CD4-positive, alpha-beta T cell (primary cell): Measurements from ENCODE around the gene MID1IP1. TPM values are rescaled to one million over a fixed set of nuclear protein-coding genes. Genes with fewer than 3 reads are reported as not detected.

Experiments used
- ATAC-seq: fragments of 200-7000 bp; cut with Tn5 transposase; one replicate; pipeline ENCODE4 v1.10.0; 2022; ENCODE audit warnings: mild to moderate bottlenecking; ENCODE audit not compliant: poor library complexity
- CTCF ChIA-PET: fragments of 350-600 bp; sonication (Branson Sonifier 250); formaldehyde crosslinking; loops from one replicate; lab custom pipeline; 2021; ENCODE audit warnings: antibody characterized with exemption, inconsistent platforms; lab: Charles Lee
- POLR2A ChIA-PET: fragments of 350-600 bp; sonication (Branson Sonifier 250); formaldehyde crosslinking; loops from one replicate; lab custom pipeline; 2021; ENCODE audit warnings: antibody characterized with exemption, inconsistent platforms; lab: Charles Lee
- DNase-seq, 14 experiments: peaks; one replicate each; pipeline ENCODE4 v3.0.0-alpha.2; 2013 to 2020; ENCODE audit warnings: mixed read lengths in 2 of 14
- H3K27ac ChIP-seq, 2 donors: one replicate each; pipeline versions ENCODE4 v1.5.1 to v1.7.0; 2013; ENCODE audit warnings: low read length in 2 of 2, low read depth in 1 of 2, mild to moderate bottlenecking in 1 of 2
- H3K27me3 ChIP-seq, 2 experiments: 1 replicate in 1 of 2; 2 replicates in 1 of 2; pipeline versions ENCODE4 v1.6.1 to v1.7.0; 2013; ENCODE audit warnings: low read length in 2 of 2, control low read depth in 1 of 2, mild to moderate bottlenecking in 1 of 2, moderate library complexity in 1 of 2; ENCODE audit not compliant: insufficient read depth in 2 of 2, control insufficient read depth in 1 of 2
- H3K36me3 ChIP-seq: one replicate; pipeline ENCODE4 v1.6.1; 2013; ENCODE audit warnings: low read length, control low read depth; ENCODE audit not compliant: insufficient read depth
- H3K4me1 ChIP-seq: one replicate; pipeline ENCODE4 v1.6.1; 2013; ENCODE audit warnings: low read length, control low read depth; ENCODE audit not compliant: insufficient read depth
- H3K4me3 ChIP-seq: one replicate; pipeline ENCODE4 v1.5.1; 2013; ENCODE audit warnings: mild to moderate bottlenecking, low read length, moderate library complexity
- H3K9me3 ChIP-seq, 2 experiments: 1 replicate in 1 of 2; 2 replicates in 1 of 2; pipeline versions ENCODE4 v1.6.1 to v1.7.0; 2013; ENCODE audit warnings: low read length in 2 of 2, mild to moderate bottlenecking in 2 of 2, control low read depth in 1 of 2, moderate library complexity in 1 of 2; ENCODE audit not compliant: control insufficient read depth in 1 of 2, insufficient read depth in 1 of 2
- H3K27ac Mint-ChIP-seq: one replicate; pipeline ENCODE4 v1.8.0; 2020; ENCODE audit warnings: mixed read lengths
- H3K27me3 Mint-ChIP-seq: one replicate; pipeline ENCODE4 v1.8.0; 2021; ENCODE audit warnings: mixed read lengths
- H3K36me3 Mint-ChIP-seq: one replicate; pipeline ENCODE4 v1.8.0; 2021; ENCODE audit warnings: low read depth, mixed read lengths
- H3K4me1 Mint-ChIP-seq: one replicate; pipeline ENCODE4 v1.8.0; 2021; ENCODE audit warnings: low read depth, mixed read lengths
- H3K4me3 Mint-ChIP-seq: one replicate; pipeline ENCODE4 v1.8.0; 2020; ENCODE audit warnings: mild to moderate bottlenecking, mixed read lengths
- H3K9me3 Mint-ChIP-seq: one replicate; pipeline ENCODE4 v1.8.0; 2020; ENCODE audit warnings: mixed read lengths
- intact Hi-C, 2 experiments: fragments of 100-400 bp; cut with DNase I in 1 of 2; cut with micrococcal nuclease in 1 of 2; formaldehyde crosslinking; loops; one replicate each; pipeline versions ENCODE4 v1.15.1 to v1.9.0; 2023 to 2025; cut with DNase I, micrococcal nuclease
- polyA plus RNA-seq, 2 donors: library from polyadenylated mRNA; unstranded; fragments of 120-200 nt; gene quantifications; one replicate each; pipeline ENCODE4 v1.2.1, GENCODE V29; 2013
- total RNA-seq, 174 experiments: library from RNA in 2 of 174; stranded (reverse) in 2 of 174; gene quantifications; one replicate each; pipeline ENCODE4 v1.2.3 and lab custom pipeline; 2021 to 2026
- TF ChIP-seq, protein P1 (sequence below): fragments of 200-600 bp; IDR thresholded peaks from one replicate; pipeline ENCODE4 v1.8.0; 2022; ENCODE audit warnings: antibody characterized with exemption, mild to moderate bottlenecking

MID1IP1 gene, protein sequence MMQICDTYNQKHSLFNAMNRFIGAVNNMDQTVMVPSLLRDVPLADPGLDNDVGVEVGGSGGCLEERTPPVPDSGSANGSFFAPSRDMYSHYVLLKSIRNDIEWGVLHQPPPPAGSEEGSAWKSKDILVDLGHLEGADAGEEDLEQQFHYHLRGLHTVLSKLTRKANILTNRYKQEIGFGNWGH
- total RNA-seq (10 to 100 TPM; 37.0 to 40.9 TPM), total RNA-seq (lab: John Stamatoyannopoulos, UW) (29.5 to 132 (median 63.7) reads per million in 172 experiments)
- polyA plus RNA-seq (2013, experiment 1 of 2): 43.0 TPM
- 52.2 TPM for polyA plus RNA-seq (2013, experiment 2 of 2)

DNA sequence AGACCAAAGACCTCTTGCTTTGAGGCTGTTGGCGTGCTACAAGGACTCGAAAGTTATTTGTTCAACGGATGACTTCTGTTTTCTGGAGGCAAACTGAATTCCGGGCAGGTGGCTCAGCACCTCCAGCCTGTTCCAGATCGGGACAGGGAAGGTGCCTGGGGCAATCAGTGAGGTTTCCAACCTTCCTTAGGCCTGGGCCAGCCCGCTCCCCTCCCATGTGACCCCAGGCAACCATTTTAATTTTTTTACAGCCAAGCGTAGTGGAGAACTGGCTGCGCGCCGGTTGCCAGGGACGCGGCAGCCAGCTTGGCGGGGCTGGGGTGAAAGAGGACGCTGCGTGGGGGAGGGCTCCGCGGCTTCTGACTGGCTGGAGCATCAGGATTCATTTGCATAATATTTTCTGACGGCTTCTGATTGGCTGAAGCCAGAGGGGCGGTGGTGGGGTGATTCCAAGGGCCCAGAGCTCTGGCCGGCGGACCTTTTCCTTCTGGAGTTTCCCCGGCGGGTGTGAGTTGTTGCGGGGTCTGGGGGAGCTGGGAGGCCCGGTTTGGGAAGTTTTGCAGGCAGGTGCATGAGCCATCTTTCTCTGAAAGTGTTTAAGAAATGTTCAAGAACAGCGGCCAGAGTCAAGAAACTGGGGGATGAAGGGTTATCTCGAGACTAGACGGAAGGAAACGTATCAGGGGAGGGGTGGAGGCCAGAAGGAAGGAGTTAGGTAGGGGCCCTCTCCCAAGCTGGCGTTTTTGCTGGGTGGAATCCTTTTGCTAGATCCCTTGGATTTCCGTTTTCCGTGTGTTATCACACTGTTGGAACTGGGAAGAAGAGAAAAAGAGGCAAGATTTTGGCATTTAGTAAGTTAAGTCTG is at the start of gene MID1IP1:
MID1IP1 (plus strand) TSS at position 479 of the 865 bp plus-strand sequence. CDS start 3,488 bp downstream, outside the sequence.
- Histone ChIP-seq H3K9me3 (no peaks in the 10 kb centered on the region), H3K27ac (peak within 1 kb of the TSS; percentile 62 to 74), H3K4me3 (peak within 1 kb of the TSS; percentile 89), H3K36me3 (peaks cover 2% of the 10 kb centered on the region), H3K4me1 (peaks cover 14% of the 10 kb centered on the region), H3K27me3 (no peaks in the 10 kb centered on the region)
- Mint-ChIP-seq H3K4me3 (peak within 1 kb of the TSS; percentile 95), H3K4me1 (peaks cover 26% of the 10 kb centered on the region), H3K9me3 (no peaks in the 10 kb centered on the region), H3K36me3 (peaks cover 36% of the 10 kb centered on the region), H3K27ac (peak within 1 kb of the TSS; percentile 98), H3K27me3 (no peaks in the 10 kb centered on the region)
- ATAC-seq (peak; percentile 68), DNase-seq (peak; percentile 49 to 92 (median 72))
- TF ChIP-seq, protein P1, sequence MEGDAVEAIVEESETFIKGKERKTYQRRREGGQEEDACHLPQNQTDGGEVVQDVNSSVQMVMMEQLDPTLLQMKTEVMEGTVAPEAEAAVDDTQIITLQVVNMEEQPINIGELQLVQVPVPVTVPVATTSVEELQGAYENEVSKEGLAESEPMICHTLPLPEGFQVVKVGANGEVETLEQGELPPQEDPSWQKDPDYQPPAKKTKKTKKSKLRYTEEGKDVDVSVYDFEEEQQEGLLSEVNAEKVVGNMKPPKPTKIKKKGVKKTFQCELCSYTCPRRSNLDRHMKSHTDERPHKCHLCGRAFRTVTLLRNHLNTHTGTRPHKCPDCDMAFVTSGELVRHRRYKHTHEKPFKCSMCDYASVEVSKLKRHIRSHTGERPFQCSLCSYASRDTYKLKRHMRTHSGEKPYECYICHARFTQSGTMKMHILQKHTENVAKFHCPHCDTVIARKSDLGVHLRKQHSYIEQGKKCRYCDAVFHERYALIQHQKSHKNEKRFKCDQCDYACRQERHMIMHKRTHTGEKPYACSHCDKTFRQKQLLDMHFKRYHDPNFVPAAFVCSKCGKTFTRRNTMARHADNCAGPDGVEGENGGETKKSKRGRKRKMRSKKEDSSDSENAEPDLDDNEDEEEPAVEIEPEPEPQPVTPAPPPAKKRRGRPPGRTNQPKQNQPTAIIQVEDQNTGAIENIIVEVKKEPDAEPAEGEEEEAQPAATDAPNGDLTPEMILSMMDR: no peak
- intact Hi-C loops: loop anchor here (1.0 to 10.0 kb wide), 3 partner anchors 74 to 184 kb away; no protein-coding TSS in a partner anchor
- ChIA-PET CTCF (no interaction called here), POLR2A (interaction anchor here (0.6 to 2.7 kb wide), 8 partner anchors 10 to 949 kb away, joined by 3 to 17 read pairs (median 4); no protein-coding TSS in a partner anchor)

DNA sequence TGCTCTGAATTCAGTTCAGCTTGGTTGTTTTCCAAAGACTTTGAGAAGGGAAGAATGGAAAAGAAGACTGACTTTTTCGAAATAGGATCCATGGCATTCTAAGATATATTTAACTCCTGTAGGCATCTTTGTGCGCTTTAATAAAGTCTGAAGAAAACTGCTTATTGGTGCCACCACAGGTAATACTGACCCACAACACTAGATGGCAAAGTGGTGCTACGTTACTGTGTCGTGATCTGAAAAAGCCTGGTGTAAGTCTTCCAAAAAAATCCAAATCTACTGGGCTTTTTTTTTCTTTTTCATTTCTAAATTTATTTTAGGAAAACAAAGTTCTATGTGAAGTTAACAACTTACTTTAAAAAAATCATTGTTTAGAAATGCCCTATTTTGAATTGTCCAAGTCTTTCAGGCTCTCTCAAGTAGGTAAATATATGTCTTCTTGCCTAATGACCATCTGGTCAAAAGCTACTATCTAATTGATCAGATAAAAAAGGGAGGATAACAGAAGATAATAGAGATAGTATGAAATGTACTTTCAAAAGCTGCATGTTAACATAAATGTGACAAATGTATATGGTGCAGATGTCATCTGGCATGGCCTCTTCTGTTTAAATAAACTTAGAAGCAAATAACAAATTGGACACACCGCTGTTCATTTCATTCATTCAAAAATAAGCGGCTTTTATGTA is 47.0 kb upstream of the MID1IP1 start:
- CTCF ChIA-PET: no interaction called here
- TF ChIP-seq, protein P1: peak; percentile 61
- Mint-ChIP-seq H3K27ac (no peak overlapping the region), H3K36me3 (no peaks in the 10 kb centered on the region), H3K4me1 (no peaks in the 10 kb centered on the region), H3K27me3 (no peaks in the 10 kb centered on the region), H3K4me3 (no peak overlapping the region), H3K9me3 (no peaks in the 10 kb centered on the region)
- no peak for ATAC-seq
- intact Hi-C loops: loop anchor here (1.0 to 5.0 kb wide), 3 partner anchors 231 to 488 kb away; no protein-coding TSS in a partner anchor
- POLR2A ChIA-PET: no interaction called here
- no peaks in the 10 kb centered on the region for H3K36me3 ChIP-seq
- H3K9me3 ChIP-seq: no peaks in the 10 kb centered on the region
- no peak overlapping the region for H3K27ac ChIP-seq
- DNase-seq: peak in 8 of 14 experiments; percentile 1 to 68 (median 27)
- no peak overlapping the region for H3K4me3 ChIP-seq
- H3K27me3 ChIP-seq: peaks cover 0 to 2% of the 10 kb centered on the region in 2 experiments
- H3K4me1 ChIP-seq: no peaks in the 10 kb centered on the region
